HL-60/S4 treated with phorbol 12-myristate 13-acetate at 8.2 ng/mL for 4 days and 3 days (cell line): Measurements from ENCODE around the gene KCNJ9.

ENCODE experiments used
- in situ Hi-C: fragments of 300-500 bp; cut with MboI; formaldehyde crosslinking; loops from 2 replicates; pipeline ENCODE4 v1.15.0; 2022; ENCODE audit warnings: low sequenced_read_pairs

Gene KCNJ9

DNA sequence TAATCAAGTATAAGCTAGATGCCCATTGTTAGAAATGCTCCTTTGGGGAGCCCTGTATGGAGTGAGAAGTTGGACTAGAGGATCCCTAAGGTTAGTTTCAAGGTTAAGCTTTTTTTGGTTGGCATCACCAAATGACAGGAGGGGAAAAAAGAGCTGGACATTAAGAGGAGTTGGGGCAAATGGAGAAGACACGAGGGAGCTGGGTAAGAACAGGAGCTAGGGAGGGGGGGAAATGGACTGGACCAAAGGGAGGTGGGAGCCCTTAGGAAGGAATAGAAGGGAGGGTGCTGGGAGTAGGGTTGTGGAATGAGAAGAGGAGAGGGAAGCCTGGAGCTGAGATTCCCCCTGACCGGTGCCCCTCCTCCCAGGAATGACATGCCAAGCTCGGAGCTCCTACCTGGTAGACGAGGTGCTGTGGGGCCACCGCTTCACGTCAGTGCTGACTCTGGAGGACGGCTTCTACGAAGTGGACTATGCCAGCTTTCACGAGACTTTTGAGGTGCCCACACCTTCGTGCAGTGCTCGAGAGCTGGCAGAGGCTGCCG lies 5.9 kb downstream of the KCNJ9 start:
- in situ Hi-C loops, result no loop called here

DNA sequence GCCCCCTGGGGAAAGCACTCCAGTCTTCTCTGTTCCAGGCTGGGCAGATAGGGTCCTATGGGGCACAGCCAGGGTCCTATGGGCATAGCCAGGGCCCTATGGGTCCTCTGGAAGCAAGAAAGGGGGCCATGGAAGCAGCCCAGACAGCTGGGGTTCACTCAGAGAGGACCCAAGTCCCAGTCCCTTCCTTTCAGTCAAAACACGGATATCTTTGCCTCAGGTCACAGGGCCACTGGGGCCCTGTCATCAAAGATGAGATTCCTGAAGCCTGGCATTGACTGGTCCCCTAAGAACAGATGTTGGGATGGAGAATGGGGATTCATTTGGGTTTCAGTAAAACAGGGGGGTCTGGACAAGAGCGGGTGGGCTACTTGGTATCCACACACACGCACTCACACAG lies 8.5 kb downstream of the KCNJ9 start:
- in situ Hi-C loops, result no loop called here

DNA sequence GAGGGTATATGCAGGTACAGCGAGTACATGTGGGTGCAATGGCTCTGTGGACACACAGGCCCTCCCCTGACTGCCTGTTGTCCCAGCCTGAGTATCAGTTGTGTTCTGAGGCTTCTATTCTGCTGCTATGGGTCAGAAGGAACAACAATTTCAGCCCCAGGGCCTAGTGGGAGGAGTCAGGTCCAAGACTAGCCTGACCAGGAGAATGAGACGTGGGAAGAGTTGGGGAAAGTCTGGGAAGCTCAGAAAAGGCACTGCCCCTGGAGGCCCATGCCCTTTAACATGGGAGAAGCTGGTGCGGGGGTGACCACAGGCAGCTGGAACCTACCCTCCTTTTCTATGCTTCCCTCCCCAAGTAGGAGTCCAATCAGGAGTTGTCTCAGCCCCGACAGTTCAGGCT lies 9.4 kb downstream of the KCNJ9 start:
- in situ Hi-C loops, result no loop called here

DNA sequence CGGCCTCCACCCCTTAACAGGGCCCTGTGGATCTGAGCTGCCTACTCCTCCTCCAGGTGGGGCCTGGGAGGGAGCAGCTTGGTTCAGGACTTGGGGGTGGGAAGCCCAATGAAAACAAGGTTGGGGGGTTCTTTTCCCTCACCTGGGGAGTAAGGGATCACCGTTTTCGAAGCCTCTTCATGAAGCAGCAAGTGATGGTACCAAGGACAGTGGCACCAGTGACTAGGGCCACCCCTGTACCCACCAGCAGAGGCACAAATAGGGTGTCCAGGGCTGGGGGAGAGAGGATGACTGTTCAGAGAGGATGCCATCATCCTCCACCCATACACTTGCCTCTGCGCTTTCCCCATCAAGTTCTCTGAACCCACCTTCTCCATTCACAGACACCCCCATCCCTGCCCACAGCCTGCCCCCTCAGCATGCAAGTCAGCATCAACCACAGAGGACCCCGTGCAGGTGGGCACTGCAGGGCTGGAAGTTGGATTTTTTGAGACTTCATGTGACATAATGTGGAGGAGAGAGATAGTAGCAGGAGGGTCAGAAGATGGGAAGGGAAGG lies 10.4 kb downstream of the KCNJ9 start:
- in situ Hi-C loops, result no loop called here

DNA sequence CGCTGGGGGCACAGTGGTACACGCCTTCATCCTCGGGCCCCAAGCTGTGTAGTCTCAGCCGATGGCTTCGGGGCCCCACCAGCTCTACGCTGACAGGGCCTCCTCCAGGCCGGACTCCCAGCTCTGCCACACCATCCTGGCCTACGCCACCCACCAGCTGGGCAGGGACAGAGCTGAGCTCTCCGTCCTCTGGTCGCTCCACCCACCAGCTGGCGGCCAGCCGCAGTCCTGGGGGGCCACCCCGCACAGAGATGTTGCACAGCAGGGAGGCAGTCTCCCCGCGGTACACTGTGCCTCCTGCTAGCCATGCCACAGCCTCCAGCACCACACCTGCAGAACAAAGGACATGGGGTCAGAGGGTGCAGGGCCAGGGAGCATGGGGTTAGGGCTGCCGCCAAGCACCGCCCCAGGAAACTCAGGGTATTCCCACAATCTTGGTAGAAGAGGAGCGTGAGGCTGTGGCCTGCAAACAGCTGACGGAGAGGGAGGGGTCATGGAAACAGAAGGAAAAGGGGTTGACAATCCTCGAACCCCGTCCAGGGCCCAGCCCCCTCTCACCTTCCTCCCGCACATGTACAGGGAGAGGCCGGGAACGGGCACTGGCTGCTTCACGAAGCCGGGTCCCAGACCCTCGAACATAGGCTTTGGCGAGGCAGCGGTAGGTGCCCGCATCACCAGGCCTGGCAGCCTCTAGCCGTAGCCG lies 11.2 kb downstream of the KCNJ9 start:
- in situ Hi-C loops, result no loop called here

DNA sequence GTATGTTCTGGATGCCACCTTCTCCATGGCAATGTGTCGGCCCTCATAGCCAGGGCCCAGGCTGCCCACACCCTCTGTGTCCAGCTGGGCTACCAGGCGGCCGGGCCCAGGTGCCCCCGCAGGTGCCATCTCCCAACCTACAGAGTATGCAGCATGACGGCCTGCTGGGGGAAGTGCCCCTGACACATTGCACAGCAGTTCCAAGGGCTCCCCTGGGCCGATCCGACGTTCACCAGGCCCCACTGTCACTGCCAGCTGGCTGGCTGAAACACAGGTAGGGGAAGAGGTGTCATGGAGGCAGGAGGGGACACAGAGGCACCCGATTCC lies 11.7 kb downstream of the KCNJ9 start:
- in situ Hi-C loops, result no loop called here

DNA sequence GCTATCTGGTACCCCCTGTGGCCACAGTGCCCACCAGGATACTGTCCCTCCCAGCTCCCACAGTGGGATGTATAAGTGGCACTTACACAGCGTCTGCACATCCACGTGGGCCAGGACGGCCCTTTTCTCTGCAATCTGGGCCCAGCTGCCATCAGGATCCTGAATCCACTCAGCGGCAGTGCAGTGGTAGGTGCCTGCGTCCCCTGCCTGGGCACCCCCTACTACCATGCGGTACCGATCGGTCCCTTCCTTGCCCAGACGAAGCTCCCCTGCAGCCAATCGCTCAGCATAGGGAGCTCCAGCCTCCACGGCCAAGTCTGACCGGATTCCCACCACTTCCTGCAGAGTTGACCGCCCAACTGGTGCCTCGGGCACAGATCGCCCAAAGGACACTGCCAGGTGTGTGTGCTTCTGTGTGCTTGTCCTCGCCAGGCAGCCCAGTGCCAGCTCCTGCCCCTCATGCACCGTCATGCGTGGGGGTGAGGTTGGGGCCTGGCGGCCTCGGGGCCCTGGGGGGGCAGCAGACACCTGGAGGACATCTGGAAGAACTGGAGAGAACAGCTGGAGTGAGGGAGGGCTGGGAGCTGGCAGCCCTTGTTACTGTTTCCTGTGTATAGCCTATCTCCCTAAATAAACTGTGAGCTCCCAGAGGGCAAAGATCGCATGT lies 12.4 kb downstream of the KCNJ9 start:
- in situ Hi-C loops, result no loop called here

DNA sequence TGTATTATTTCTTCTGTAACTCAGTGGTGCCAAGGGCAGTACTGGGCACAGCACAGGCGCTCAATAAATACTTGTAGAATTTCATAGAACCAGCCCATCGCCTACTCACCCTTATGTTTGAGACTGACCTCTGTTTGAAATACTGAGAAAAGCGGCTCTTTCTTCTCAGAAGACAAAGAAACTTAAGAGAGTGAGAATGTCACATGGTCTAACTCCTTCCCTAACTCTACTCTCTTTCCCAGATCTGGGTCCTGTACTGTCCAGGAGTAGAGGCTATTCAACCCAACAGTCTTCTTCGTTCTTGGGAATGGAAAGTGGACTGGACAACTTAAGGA lies 12.9 kb downstream of the KCNJ9 start:
- in situ Hi-C loops, result no loop called here

DNA sequence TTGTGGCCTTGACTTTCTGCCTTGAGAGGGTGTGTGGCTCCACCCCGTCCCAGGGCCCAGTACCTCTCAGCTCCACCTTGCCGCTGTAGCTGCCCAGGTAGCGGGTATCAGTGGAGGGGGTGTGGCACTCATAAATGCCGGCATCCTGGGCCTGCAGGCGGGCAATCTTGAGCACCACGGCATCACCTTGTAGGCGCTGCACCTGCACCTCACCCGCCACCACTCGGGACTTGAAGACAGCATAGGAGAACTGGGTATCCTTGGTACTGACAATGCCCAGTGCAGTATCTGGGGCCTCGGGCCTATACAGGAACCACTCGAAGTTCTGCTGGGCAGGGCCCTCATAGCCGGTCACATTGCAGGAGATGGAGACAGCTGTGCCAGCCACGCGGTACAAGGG lies 13.5 kb downstream of the KCNJ9 start:
- in situ Hi-C loops, result no loop called here

DNA sequence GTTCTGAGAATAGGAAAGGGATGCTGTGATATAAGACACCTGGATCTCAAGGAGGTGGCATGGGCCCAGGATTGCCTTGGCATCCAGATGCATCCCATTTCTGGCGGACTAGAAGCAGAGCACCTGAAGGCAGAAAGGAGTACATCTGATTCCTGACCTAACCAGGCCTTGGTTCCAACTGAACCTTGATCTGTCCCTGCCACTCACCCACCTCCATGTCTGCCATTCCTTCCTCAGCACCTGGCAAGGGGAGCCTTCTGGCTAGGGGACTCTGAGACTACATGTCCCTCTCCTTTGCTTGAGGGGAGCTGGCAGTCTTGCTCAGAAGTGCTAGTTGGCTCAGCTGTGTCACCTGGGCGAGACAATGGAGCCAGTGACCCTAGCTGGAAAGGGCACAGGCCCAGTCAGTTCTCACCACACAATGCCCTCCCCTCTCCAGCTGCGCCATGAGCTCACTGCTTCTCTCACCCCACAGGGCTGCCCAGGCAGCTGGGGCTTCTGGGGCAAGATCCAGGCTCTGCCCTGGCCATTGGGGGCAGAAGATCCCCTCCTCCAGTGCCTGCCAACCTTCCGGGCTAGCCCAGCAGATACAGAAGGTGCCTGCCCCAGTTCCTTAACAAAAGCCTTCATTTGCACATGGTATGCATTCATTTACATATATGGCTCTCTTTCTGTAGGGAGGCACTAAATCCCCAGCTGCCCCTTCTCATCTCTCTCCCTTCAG lies 14.2 kb downstream of the KCNJ9 start:
- in situ Hi-C loops, result no loop called here

DNA sequence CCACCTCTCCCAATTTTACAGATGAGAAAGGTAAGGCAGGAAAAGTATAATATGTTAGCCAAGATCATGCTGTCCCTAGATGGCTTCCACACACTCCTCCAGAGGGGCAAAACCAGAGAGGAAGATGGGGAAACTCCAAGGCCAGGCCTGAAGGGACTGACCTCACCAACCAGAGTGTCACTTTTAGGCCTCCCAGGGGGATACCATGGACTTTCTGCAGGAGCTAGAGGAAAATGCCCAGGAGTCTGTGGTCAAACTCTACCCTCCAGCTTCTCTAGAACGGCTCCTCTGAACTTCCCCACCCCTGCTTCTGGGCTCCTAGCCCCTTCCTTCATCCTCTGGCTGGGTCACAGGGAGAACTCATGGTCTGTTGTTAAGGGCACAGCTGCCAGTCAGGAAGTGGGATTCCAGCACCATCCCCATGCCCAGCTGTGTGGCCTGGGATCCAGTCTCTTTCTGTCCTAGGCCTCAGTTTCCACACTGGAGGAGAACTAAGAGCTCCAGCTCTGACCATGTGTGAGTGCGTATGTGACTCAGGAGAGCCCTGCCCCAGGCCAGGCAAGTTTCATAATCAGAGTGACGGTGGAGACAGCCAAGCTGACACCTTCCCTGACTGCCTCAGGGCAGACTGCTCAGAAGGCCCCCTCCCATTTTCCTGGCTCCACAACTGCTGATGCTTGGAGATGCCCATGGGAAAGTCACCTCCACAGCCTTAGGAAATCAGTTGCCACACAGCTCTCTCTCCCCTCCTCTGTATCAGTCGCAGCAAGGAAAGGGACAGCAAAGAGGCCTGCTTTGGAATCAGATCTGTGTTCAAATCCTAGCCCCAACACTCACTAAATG lies 15.2 kb downstream of the KCNJ9 start:
- in situ Hi-C loops, result no loop called here

DNA sequence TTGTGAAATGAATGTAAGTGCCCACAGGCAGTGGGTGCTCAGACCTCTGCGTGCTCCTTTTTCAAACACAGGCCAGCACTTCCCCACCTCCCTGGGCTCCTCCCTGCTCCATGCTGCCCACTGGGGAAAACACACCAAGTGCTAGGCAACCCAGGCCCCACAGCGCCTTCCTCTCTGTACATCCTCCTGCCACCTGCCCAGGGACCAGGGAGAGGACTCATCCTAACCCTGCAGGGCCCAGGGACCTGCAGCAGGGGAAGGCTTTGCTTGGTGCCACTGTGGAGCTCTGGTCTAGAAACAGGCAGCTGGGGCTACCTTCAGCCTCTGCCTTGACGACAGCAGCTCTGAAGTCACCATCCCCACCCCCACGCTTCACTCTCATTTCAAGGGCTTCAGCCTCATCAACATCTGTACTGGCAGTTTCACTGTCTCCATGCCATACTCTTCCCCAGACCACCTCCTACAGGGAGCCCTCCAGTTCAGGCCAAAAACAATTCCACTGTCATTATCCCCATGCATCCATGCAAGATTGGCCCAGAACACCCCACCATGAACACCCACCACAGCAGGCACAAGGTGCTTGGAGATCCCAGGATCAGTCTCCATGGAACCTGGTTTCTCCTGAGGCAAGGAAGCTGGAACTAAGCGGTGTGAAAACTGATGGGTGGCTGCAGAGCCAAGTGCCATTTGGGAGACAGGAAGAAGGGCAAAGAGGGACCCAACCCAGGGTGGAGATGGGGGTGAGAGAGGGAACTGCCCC lies 16.0 kb downstream of the KCNJ9 start:
- in situ Hi-C loops, result no loop called here

DNA sequence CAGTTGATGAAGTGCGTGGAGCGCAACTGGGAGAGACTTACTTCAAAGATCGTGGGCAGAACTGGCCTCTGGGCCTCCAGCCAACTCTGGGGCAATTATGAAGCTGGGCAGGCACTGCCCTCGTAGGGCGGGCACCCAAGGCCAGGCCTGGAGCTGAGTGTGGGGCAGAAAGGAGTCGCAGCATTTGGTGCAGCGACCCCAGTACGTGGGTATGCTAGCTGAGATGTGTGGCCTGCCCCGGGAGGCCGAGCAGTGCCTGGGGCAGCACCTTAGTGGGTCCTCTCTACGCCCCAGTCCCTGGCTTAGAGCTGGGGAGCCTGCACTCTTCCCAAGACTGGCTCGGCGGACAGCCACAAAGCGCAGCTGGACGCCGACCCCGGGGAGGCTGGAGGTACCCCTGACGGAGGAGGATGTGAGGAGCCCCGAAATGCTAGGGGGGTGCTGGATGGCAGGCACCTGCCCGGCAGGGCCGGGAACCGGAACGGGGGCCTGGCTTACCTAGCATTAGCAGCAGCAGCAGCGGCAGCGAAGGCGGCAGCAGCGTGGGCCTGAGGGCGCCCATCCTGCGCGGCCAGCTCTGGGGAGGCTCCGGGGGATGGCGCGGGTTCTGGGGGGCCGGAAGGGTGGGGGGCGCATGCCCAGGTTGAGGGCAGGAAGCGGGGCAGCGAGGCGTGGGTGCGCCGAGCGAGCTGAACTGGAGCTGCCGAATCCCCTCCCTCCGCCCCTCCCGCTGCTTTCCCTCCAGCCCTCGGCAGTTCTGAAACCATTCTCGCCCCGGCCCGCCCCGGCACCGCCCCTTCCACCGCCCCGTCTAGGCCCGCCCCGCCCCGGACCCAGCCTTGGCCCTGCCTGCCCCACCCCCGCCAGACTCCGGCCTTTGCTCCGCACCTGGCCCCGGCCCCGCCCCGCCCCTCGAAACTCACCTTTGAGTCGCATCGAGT lies 16.8 kb downstream of the KCNJ9 start, which contains the start of gene IGSF8:
IGSF8 (minus strand) TSS at position 709 of the 941 bp plus-strand sequence; CDS start at position 562, 147 bp downstream.
- in situ Hi-C loops, result no loop called here

DNA sequence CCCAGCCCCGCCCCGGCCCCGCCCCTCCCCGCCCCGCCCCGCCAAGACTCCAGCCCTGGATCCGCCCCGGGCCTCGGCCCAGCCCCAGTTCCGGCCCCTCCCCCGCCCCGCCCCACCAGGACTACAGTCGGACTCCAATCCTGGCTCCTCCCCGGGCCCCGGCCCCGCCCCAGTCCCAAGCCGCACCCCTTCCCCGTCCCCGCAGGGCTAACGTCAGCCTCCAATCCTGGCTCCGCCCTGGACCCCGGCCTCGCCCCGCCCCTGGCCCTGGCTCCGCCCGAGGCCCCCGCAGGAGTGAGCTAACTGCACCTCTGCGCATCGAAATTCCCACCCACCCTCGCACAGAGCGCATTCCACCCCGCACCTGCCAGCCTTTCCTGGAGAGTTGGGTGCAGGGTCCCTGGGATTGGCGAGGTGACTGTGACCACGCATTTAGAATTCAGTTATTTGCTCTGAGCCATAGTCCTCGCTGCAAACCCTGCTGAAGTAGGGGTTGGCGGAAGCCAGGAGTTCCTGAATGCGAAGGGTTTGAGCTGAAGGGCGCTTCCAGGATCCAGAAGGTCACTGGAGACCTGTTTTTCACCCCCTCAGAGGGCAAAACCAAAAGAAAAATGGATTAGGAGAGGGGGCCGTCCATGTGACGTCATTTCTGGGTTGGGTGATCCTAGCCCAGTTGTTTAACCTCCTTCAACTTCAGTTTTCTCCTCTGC lies 17.7 kb downstream of the KCNJ9 start:
- in situ Hi-C loops, result no loop called here

DNA sequence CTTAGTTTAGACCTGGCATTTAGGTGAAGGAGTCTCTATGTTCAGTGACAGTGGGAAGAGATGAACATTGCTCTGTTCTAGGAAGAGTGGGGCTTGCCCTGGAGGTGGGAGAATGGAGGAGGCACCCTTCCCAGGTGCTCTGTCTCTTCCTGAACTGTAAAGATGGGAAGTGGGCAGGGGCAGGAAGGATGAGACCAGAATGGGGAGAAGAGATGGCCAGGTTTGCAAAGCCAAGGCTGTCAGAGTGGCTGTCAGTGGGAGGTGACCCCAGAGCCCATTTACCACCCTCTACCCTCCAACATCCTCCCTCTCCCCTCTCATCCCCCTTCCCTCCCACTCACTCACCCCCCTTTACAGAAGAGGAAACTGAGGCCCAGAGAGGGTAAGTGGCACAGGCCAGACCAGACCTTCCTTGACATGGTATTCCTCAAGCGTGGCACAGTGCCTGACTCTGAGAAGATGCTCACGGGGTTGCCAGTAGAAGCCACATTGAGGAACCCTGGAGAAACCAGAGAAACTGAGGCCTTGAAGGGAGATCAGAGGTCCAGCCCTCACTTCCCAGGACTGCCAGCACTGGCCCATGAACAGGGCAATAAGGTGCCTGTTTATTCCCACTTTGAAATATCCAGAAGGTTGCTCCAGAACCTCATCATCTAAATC lies 18.5 kb downstream of the KCNJ9 start:
- in situ Hi-C loops, result no loop called here

DNA sequence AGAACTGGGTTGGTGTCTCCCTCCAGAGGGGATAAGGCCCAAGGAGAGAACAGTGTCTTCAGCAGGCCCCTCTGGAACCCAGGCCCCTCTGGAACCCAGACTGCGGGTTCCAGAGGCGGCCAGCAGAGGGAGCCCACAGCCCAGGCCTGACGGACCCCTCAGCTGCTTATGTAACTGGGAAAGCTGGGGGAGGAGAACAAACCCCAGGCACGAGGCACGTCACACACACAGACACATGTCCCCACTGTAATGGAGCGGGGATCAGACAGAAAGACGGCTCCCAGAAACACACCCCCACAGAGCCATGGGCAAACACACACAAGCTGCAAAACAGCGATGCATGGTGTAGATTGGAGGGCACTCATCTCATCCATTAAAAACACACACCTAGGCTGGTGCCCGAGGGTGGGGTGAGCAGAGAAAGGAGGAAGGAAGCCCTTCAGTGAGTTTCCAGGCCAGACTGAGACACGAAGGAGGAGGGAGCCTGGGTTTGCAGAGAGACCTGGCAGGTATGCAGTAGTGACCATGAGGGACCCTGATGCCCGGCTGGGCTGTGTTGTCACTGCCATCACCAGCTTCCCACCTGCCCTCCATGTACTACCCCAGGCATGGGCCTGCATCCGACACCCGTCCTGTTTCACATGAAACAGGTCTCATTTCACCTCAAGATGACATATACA lies 19.8 kb downstream of the KCNJ9 start:
- in situ Hi-C loops, result no loop called here
